GM10248 (cell line): ENCODE results near the gene SLC10A7.

Source experiments
- CTCF ChIA-PET: fragments of 300-600 bp; sonication (Branson Sonifier 250); formaldehyde crosslinking; extraction: SDS; loops from one replicate; lab custom pipeline; 2021; ENCODE audit warnings: antibody characterized with exemption; lab: Yijun Ruan, JAX
- POLR2A ChIA-PET: fragments of 350-650 bp; sonication (Branson Sonifier 250); formaldehyde crosslinking; extraction: SDS; loops from one replicate; lab custom pipeline; 2020; ENCODE audit warnings: antibody characterized with exemption; lab: Yijun Ruan, JAX
- DNase-seq: peaks from one replicate; pipeline ENCODE4 v3.0.0; 2012; ENCODE audit errors: extremely low spot score
- CTCF ChIP-seq: IDR thresholded peaks from 2 replicates; pipeline ENCODE4 v1.5.1; 2012; ENCODE audit warnings: mild to moderate bottlenecking, low read depth; ENCODE audit errors: extremely low read depth, missing control alignments, control extremely low read depth

SLC10A7 gene

GRCh38 chr4:146381263-146381872 lies 140.4 kb downstream of the SLC10A7 start:
- DNase-seq = no peak
- CTCF ChIA-PET = no interaction called here
- TF ChIP-seq CTCF = no peak
- POLR2A ChIA-PET = no interaction called here

- DNase-seq = no peak
- no peak for TF ChIP-seq CTCF
- ChIA-PET CTCF (no interaction called here), POLR2A (no interaction called here)
These were observed 142.0 kb downstream of the SLC10A7 start for GRCh38 chr4:146379744-146380143.

GRCh38 chr4:146371812-146372211 lies 149.9 kb downstream of the SLC10A7 start:
- ChIA-PET CTCF (interaction anchor here (1.3 kb wide), 1 partner anchor 43 kb away, joined by 4 read pairs; no protein-coding TSS in a partner anchor), POLR2A (no interaction called here)
- TF ChIP-seq CTCF = no peak
- no peak for DNase-seq

GRCh38 chr4:146370841-146371240 lies 150.9 kb downstream of the SLC10A7 start:
- POLR2A ChIA-PET = no interaction called here
- CTCF ChIA-PET = no interaction called here
- no peak for TF ChIP-seq CTCF
- DNase-seq = no peak

- no peak for DNase-seq
- CTCF ChIA-PET = no interaction called here
- POLR2A ChIA-PET = no interaction called here
These were observed 152.3 kb downstream of the SLC10A7 start for GRCh38 chr4:146369446-146369845.

GRCh38 chr4:146368209-146368608 lies 153.5 kb downstream of the SLC10A7 start:
- ChIA-PET POLR2A (interaction anchor here (0.6 kb wide), 1 partner anchor 109 kb away, joined by 5 read pairs; no protein-coding TSS in a partner anchor), CTCF (interaction anchor here (1.0 kb wide), 1 partner anchor 32 kb away, joined by 3 read pairs; no protein-coding TSS in a partner anchor)
- no peak for DNase-seq
- TF ChIP-seq CTCF = no peak

More at GRCh38 chr4:146369446-146369845, 152.3 kb downstream of the SLC10A7 start:
- TF ChIP-seq CTCF = no peak
